ENCODE results near the gene LRRC57.
A peak's percentile ranks its signal among the peaks of the same experiment; 100 is the strongest.
"Not testable (repeated sequence)": the region's sequence is repeated elsewhere in the genome, so short reads cannot be mapped to it uniquely, and the experiment has no call there.

Gene LRRC57

GRCh38 chr15:42548249-42549031 is at the start of gene LRRC57, which contains the start of gene HAUS2:
Gene LRRC57, minus strand, starts transcription at chr15:42548793. Its CDS starts 359 bp downstream, at chr15:42548434.
Gene HAUS2, plus strand, starts transcription at chr15:42548838. Its CDS starts 35 bp downstream, at chr15:42548873.
- peak; percentile 94 for ATAC-seq

GRCh38 chr15:42595626-42596240 is 47.1 kb upstream of the LRRC57 start:
- ATAC-seq: no peak
- no peak for DNase-seq

More at GRCh38 chr15:42548249-42549031, at the start of gene LRRC57, which contains the start of gene HAUS2:
- peak; percentile 94 for DNase-seq

GRCh38 chr15:42594095-42594494 is 45.5 kb upstream of the LRRC57 start:
- DNase-seq (no peak), ATAC-seq (no peak)

GRCh38 chr15:42593143-42593542 is 44.5 kb upstream of the LRRC57 start:
- ATAC-seq (no peak), DNase-seq (no peak)

GRCh38 chr15:42592716-42593115 is 44.1 kb upstream of the LRRC57 start:
- ATAC-seq: no peak
- DNase-seq: no peak

GRCh38 chr15:42591238-42591934 is 42.8 kb upstream of the LRRC57 start:
- ATAC-seq: no peak
- no peak for DNase-seq

- no peak for ATAC-seq
- DNase-seq: no peak
Measured at GRCh38 chr15:42590619-42591237, 42.1 kb upstream of the LRRC57 start.

- ATAC-seq (no peak), DNase-seq (no peak)
Measured at GRCh38 chr15:42584031-42584765, 35.6 kb upstream of the LRRC57 start.

GRCh38 chr15:42582569-42583375 is 34.2 kb upstream of the LRRC57 start:
- DNase-seq: no peak
- ATAC-seq: no peak

- DNase-seq (peak; percentile 83), ATAC-seq (peak; percentile 100)
Measured at GRCh38 chr15:42581272-42581730, 32.7 kb upstream of the LRRC57 start.

- DNase-seq: no peak
- no peak for ATAC-seq
Measured at GRCh38 chr15:42578984-42579537, 30.5 kb upstream of the LRRC57 start.

- DNase-seq: no peak
Measured at GRCh38 chr15:42577514-42578031, 29.0 kb upstream of the LRRC57 start.

GRCh38 chr15:42576776-42577175 is 28.2 kb upstream of the LRRC57 start:
- ATAC-seq: no peak

More at GRCh38 chr15:42577514-42578031, 29.0 kb upstream of the LRRC57 start:
- no peak for ATAC-seq

GRCh38 chr15:42576040-42576594 is 27.5 kb upstream of the LRRC57 start:
- DNase-seq (no peak), ATAC-seq (no peak)

More at GRCh38 chr15:42576776-42577175, 28.2 kb upstream of the LRRC57 start:
- DNase-seq: no peak

GRCh38 chr15:42575188-42576039 is 26.8 kb upstream of the LRRC57 start, which contains the start of gene STARD9:
Gene STARD9, plus strand, starts transcription at chr15:42575606. Its CDS starts 110 bp downstream, at chr15:42575716.
- peak; percentile 94 for DNase-seq
- peak; percentile 96 for ATAC-seq

GRCh38 chr15:42558739-42559138 is 10.1 kb upstream of the LRRC57 start:
- DNase-seq (no peak), ATAC-seq (no peak)

GRCh38 chr15:42556550-42557207 is 8.1 kb upstream of the LRRC57 start:
- not testable (repeated sequence) for ATAC-seq, DNase-seq

- DNase-seq: no peak
Measured at GRCh38 chr15:42553554-42553953, 5.0 kb upstream of the LRRC57 start.

More at GRCh38 chr15:42553554-42553953, 5.0 kb upstream of the LRRC57 start:
- no peak for ATAC-seq

Measured in stimulated activated naive CD8-positive, alpha-beta T cell treated with anti-CD3 and anti-CD28 coated beads, Interleukin-15, Interleukin-2, amounts not matched to agents 100 U/mL and 50 U/mL, for 24 hours (primary cell).